Thyroid gland (tissue), 4 donors: ENCODE measurements around the gene PTPA. TPM values are rescaled to one million over a fixed set of nuclear protein-coding genes. Genes with fewer than 3 reads are reported as not detected.
A peak's percentile ranks its signal among the peaks of the same experiment; 100 is the strongest.

ENCODE experiments used
- DNase-seq, 2 donors: peaks; one replicate each; pipeline ENCODE4 v3.0.0-alpha.2; 2019
- H3K27ac ChIP-seq, 3 donors: fragments of 200-600 bp; sonication (generic); 1 replicate in 2 of 3; 2 replicates in 1 of 3; pipeline ENCODE4 v1.5.1; 2016 to 2019; ENCODE audit warnings: mild to moderate bottlenecking in 1 of 3, moderate library complexity in 1 of 3
- H3K27me3 ChIP-seq: fragments of 200-600 bp; sonication (generic); one replicate; pipeline ENCODE4 v1.5.1; 2019
- H3K36me3 ChIP-seq, 2 donors: fragments of 200-600 bp; sonication (generic); one replicate each; pipeline ENCODE4 v1.5.1; 2016 to 2019
- H3K4me1 ChIP-seq, 2 donors: fragments of 200-600 bp; sonication (generic); one replicate each; pipeline ENCODE4 v1.5.1; 2017 to 2019
- H3K4me3 ChIP-seq, 3 donors: fragments of 200-600 bp; sonication (generic); replicated peaks in 1 of 3; 1 replicate in 2 of 3; 2 replicates in 1 of 3; pipeline ENCODE4 v1.5.1; 2016; ENCODE audit warnings: mild to moderate bottlenecking in 1 of 3
- H3K9me3 ChIP-seq: fragments of 200-600 bp; sonication (generic); one replicate; pipeline ENCODE4 v1.5.1; 2017
- CTCF ChIP-seq, 6 experiments: fragments of 200-600 bp in 3 of 6; fragments of 450-650 bp in 3 of 6; sonication (generic) in 3 of 6; IDR thresholded peaks; one replicate each; pipeline ENCODE4 v1.5.1; 2016 to 2019; ENCODE audit warnings: antibody characterized with exemption in 6 of 6, mild to moderate bottlenecking in 2 of 6, inconsistent platforms in 1 of 6, moderate library complexity in 1 of 6
- POLR2A ChIP-seq, 2 donors: fragments of 450-650 bp; IDR thresholded peaks; one replicate each; pipeline ENCODE4 v1.6.1; 2017; ENCODE audit warnings: antibody characterized with exemption in 2 of 2, mild to moderate bottlenecking in 2 of 2, moderate library complexity in 1 of 2
- WGBS, 2 donors: methylation state at CpG; one replicate each; pipeline ENCODE4 v1.1.5; 2017; 5-methylcytosine and 5-hydroxymethylcytosine counted together
- intact Hi-C: fragments of 100-400 bp; cut with DNase I; formaldehyde crosslinking; loops from one replicate; pipeline ENCODE4 v1.15.1; 2023
- total RNA-seq, 4 donors: library from RNA; depleted of rRNA; stranded (reverse); fragments of >200 nt; gene quantifications; one replicate each; pipeline ENCODE4 v1.2.3, GENCODE V29; 2016

Gene PTPA
- total RNA-seq, 4 donors from 2014 or later = 45.0 to 117 (median 89.5) TPM

DNA sequence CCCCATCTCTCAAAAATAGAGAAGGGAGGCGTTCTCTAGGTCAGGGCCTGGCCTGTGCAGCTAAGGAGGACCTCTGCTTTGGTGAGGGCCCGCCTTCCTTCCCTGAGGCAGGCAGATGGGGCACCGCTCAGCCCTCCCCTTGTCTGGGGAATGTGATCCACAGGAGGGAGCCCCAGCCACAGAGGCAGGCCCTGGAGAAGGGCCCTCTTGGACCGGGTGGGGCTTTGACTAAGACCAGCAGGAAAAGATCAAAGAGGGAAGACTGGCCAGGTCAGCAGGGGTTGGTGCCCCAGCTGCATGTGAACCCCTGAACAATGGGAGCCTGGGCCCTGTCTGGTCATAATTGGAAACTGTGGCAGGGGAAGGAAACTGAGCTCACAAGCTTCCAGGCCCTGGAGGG, 21.9 kb downstream of the PTPA start:
- peaks cover 19 to 24% of the 10 kb centered on the region in 2 donors for H3K36me3 ChIP-seq
- 81 to 91% methylated on average over 4 of the region's 4 CpGs for WGBS, 2 donors
- intact Hi-C loops = loop anchor here (5.0 kb wide), 1 partner anchor 654 kb away; no protein-coding TSS in a partner anchor

GRCh38 chr9:129135476-129135875, 24.3 kb downstream of the PTPA start:
- 87 to 95% methylated on average over 4 to 5 of the region's 6 CpGs for WGBS, 2 donors
- H3K27ac ChIP-seq = no peak overlapping the region
- H3K36me3 ChIP-seq = peaks cover 20 to 24% of the 10 kb centered on the region in 2 donors
- H3K4me3 ChIP-seq = no peak overlapping the region
- H3K27me3 ChIP-seq = no peaks in the 10 kb centered on the region
- TF ChIP-seq POLR2A (IDR thresholded peaks at IDR 0.05) (no peak), CTCF (IDR thresholded peaks at IDR 0.05) (no peak)
- no peaks in the 10 kb centered on the region for H3K9me3 ChIP-seq
- peaks cover 14 to 41% of the 10 kb centered on the region in 2 donors for H3K4me1 ChIP-seq
- DNase-seq = no peak
- intact Hi-C loops = loop anchor here (5.0 kb wide), 1 partner anchor 477 kb away; no protein-coding TSS in a partner anchor

More for the DNA sequence above, 21.9 kb downstream of the PTPA start:
- no peaks in the 10 kb centered on the region for H3K9me3 ChIP-seq
- peaks cover 2 to 27% of the 10 kb centered on the region in 2 donors for H3K4me1 ChIP-seq
- H3K27me3 ChIP-seq = no peaks in the 10 kb centered on the region
- TF ChIP-seq POLR2A (IDR thresholded peaks at IDR 0.05) (no peak), CTCF (IDR thresholded peaks at IDR 0.05) (no peak)
- no peak overlapping the region for H3K4me3 ChIP-seq
- H3K27ac ChIP-seq = no peak overlapping the region
- DNase-seq = no peak

DNA sequence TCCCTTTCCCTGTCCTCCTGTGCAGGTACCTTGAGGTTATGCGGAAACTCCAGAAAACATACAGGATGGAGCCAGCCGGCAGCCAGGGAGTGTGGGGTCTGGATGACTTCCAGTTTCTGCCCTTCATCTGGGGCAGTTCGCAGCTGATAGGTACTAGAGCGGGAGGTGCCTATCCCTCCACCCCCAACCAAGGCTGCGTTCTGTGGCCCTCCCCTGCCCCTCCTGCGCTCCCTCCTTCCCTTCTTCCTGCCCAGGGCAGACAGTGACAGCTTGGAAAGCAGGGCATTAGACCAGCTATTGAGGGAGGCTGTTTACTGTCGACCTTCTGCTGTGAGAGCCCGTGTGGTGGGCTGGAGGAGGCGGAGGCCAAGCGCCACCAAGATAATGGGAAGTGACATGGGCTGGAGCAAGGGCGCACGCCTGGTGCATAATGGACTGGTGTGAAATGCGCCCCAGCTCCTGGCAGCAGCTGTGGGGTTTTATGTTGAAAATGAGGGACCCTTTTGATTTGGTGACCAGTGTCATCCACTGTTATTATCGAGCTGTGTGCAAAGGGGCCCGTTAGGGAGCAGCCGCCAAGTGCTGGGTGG, 25.3 kb downstream of the PTPA start:
- 86 to 87% methylated on average over 15 to 16 of the region's 16 CpGs for WGBS, 2 donors
- Histone ChIP-seq H3K36me3 (peaks cover 20 to 24% of the 10 kb centered on the region in 2 donors), H3K27ac (peak overlapping the region in 1 of 3 donors; percentile 98), H3K9me3 (no peaks in the 10 kb centered on the region), H3K4me1 (peaks cover 24 to 49% of the 10 kb centered on the region in 2 donors), H3K27me3 (no peaks in the 10 kb centered on the region), H3K4me3 (no peak overlapping the region)
- intact Hi-C loops = loop anchor here (5.0 kb wide), 1 partner anchor 476 kb away; no protein-coding TSS in a partner anchor
- TF ChIP-seq CTCF (IDR thresholded peaks at IDR 0.05) (no peak), POLR2A (IDR thresholded peaks at IDR 0.05) (no peak)
- no peak for DNase-seq

- 81 to 85% methylated on average over 19 of the region's 19 CpGs for WGBS, 2 donors
- Histone ChIP-seq H3K9me3 (no peaks in the 10 kb centered on the region), H3K27me3 (no peaks in the 10 kb centered on the region), H3K4me3 (no peak overlapping the region), H3K27ac (peak overlapping the region; percentile 98 to 100 (median 100)), H3K4me1 (peaks cover 34 to 55% of the 10 kb centered on the region in 2 donors), H3K36me3 (peaks cover 20 to 24% of the 10 kb centered on the region in 2 donors)
- intact Hi-C loops = loop anchor here (5.0 kb wide), 1 partner anchor 475 kb away; no protein-coding TSS in a partner anchor
- DNase-seq = no peak
- no peak for TF ChIP-seq CTCF (IDR thresholded peaks at IDR 0.05)
- no peak for TF ChIP-seq POLR2A (IDR thresholded peaks at IDR 0.05)
Measured at GRCh38 chr9:129137292-129138143, 26.3 kb downstream of the PTPA start.
